Thoracic aorta (tissue), 2 donors: Measurements from ENCODE around the gene CNKSR1. TPM values are rescaled to one million over a fixed set of nuclear protein-coding genes. Genes with fewer than 3 reads are reported as not detected.

Source experiments
- ATAC-seq: fragments of 150-250 bp; one replicate; pipeline ENCODE4 v1.8.0; 2017; ENCODE audit warnings: low read depth; ENCODE audit not compliant: insufficient number of reproducible peaks, low FRiP score
- DNase-seq: peaks from one replicate; pipeline ENCODE4 v3.0.0-alpha.2; 2020; ENCODE audit warnings: low spot score
- H3K27ac ChIP-seq, 2 donors: fragments of 200-600 bp; sonication (generic); 1 replicate in 1 of 2; 2 replicates in 1 of 2; pipeline ENCODE4 v1.5.1; 2016; ENCODE audit warnings: mild to moderate bottlenecking in 2 of 2, moderate library complexity in 2 of 2
- H3K27me3 ChIP-seq: fragments of 200-600 bp; sonication (generic); replicated peaks from 2 replicates; pipeline ENCODE4 v1.6.0; 2016; ENCODE audit warnings: mild to moderate bottlenecking; ENCODE audit not compliant: insufficient read depth
- H3K36me3 ChIP-seq: fragments of 200-600 bp; sonication (generic); one replicate; pipeline ENCODE4 v1.5.1; 2016
- H3K4me1 ChIP-seq, 2 donors: fragments of 200-600 bp; sonication (generic); 1 replicate in 1 of 2; 2 replicates in 1 of 2; pipeline versions ENCODE4 v1.5.1 to v1.6.0; 2016; ENCODE audit warnings: low read depth in 2 of 2, mild to moderate bottlenecking in 1 of 2; ENCODE audit not compliant: control insufficient read depth in 1 of 2
- H3K4me3 ChIP-seq: fragments of 200-600 bp; sonication (generic); 2 replicates; pipeline ENCODE4 v1.5.1; 2016; ENCODE audit warnings: mild to moderate bottlenecking
- H3K9me3 ChIP-seq: fragments of 200-600 bp; sonication (generic); 2 replicates; pipeline ENCODE4 v1.5.1; 2016
- CTCF ChIP-seq: fragments of 200-600 bp; sonication (generic); IDR thresholded peaks from one replicate; pipeline ENCODE4 v1.5.1; 2019; ENCODE audit warnings: antibody characterized with exemption
- total RNA-seq, 2 donors: library from RNA; depleted of rRNA; stranded (reverse); fragments of >200 nt; gene quantifications; one replicate each; pipeline versions ENCODE4 v1.1.0 to v1.2.3, GENCODE V29; 2016

CNKSR1 gene
- 10 to 100 TPM in 1 of 2 donors, 1 to 10 TPM in 1; 5.8 to 17.5 TPM for total RNA-seq

GRCh38 chr1:26177182-26177684 lies at the start of gene CNKSR1:
CNKSR1 (plus strand) TSS chr1:26177491; CDS start chr1:26177548, 57 bp downstream.
- ATAC-seq (no peak), DNase-seq (no peak)
- Histone ChIP-seq H3K4me1 (no peaks in the 10 kb centered on the region), H3K27me3 (no peaks in the 10 kb centered on the region), H3K36me3 (no peaks in the 10 kb centered on the region), H3K4me3 (no peak within 1 kb of the TSS), H3K27ac (no peak within 1 kb of the TSS), H3K9me3 (no peaks in the 10 kb centered on the region)
- TF ChIP-seq CTCF = no peak

- no peak overlapping the region for H3K4me3 ChIP-seq
- TF ChIP-seq CTCF = no peak
- H3K4me1 ChIP-seq = peaks cover 0 to 4% of the 10 kb centered on the region in 2 donors
- no peaks in the 10 kb centered on the region for H3K36me3 ChIP-seq
- DNase-seq = no peak
- no peak for ATAC-seq
- no peaks in the 10 kb centered on the region for H3K27me3 ChIP-seq
- no peaks in the 10 kb centered on the region for H3K9me3 ChIP-seq
- H3K27ac ChIP-seq = no peak overlapping the region
Measured at GRCh38 chr1:26129778-26130177, 47.5 kb upstream of the CNKSR1 start.

- peaks cover 0 to 4% of the 10 kb centered on the region in 2 donors for H3K4me1 ChIP-seq
- H3K4me3 ChIP-seq = no peak overlapping the region
- no peaks in the 10 kb centered on the region for H3K36me3 ChIP-seq
- ATAC-seq (no peak), DNase-seq (no peak)
- no peaks in the 10 kb centered on the region for H3K27me3 ChIP-seq
- no peak overlapping the region for H3K27ac ChIP-seq
- no peak for TF ChIP-seq CTCF
- no peaks in the 10 kb centered on the region for H3K9me3 ChIP-seq
Measured at GRCh38 chr1:26130695-26131094, 46.6 kb upstream of the CNKSR1 start.

GRCh38 chr1:26132128-26132833 lies 45.0 kb upstream of the CNKSR1 start:
- Histone ChIP-seq H3K27me3 (no peaks in the 10 kb centered on the region), H3K4me1 (no peaks in the 10 kb centered on the region), H3K27ac (no peak overlapping the region), H3K36me3 (no peaks in the 10 kb centered on the region), H3K4me3 (no peak overlapping the region), H3K9me3 (no peaks in the 10 kb centered on the region)
- ATAC-seq = no peak
- no peak for TF ChIP-seq CTCF
- no peak for DNase-seq

GRCh38 chr1:26132834-26133167 lies 44.5 kb upstream of the CNKSR1 start:
- H3K9me3 ChIP-seq = no peaks in the 10 kb centered on the region
- H3K27ac ChIP-seq = no peak overlapping the region
- no peaks in the 10 kb centered on the region for H3K27me3 ChIP-seq
- ATAC-seq = no peak
- no peaks in the 10 kb centered on the region for H3K4me1 ChIP-seq
- TF ChIP-seq CTCF = no peak
- no peak for DNase-seq
- no peaks in the 10 kb centered on the region for H3K36me3 ChIP-seq
- H3K4me3 ChIP-seq = no peak overlapping the region
